CD4-positive, CD25-positive, alpha-beta regulatory T cell (primary cell): ENCODE measurements around the gene TPO. TPM values are rescaled to one million over a fixed set of nuclear protein-coding genes. Genes with fewer than 3 reads are reported as not detected.
A peak's percentile ranks its signal among the peaks of the same experiment; 100 is the strongest.
"Not testable (repeated sequence)": the region's sequence is repeated elsewhere in the genome, so short reads cannot be mapped to it uniquely, and the experiment has no call there.

Experiments
- ATAC-seq, 2 donors: fragments of 150-1000 bp; cut with Tn5 transposase; one replicate each; pipeline ENCODE4 v1.10.0; 2021; ENCODE audit warnings: low read depth in 2 of 2, moderate number of reproducible peaks in 2 of 2, moderate library complexity in 1 of 2
- DNase-seq, 3 donors: peaks; one replicate each; pipeline versions ENCODE4 v3.0.0 to v3.0.0-alpha.2; 2012 to 2022; ENCODE audit warnings: mixed read lengths in 1 of 3
- H3K27ac ChIP-seq: one replicate; pipeline ENCODE4 v1.7.0; 2013; ENCODE audit warnings: mild to moderate bottlenecking, low read length; ENCODE audit not compliant: insufficient read depth, poor library complexity, severe bottlenecking
- H3K27me3 ChIP-seq: one replicate; pipeline ENCODE4 v1.7.0; 2013; ENCODE audit warnings: low read length; ENCODE audit not compliant: control insufficient read depth, insufficient read depth
- H3K36me3 ChIP-seq: one replicate; pipeline ENCODE4 v1.7.0; 2013; ENCODE audit warnings: mild to moderate bottlenecking, low read length, moderate library complexity; ENCODE audit not compliant: control insufficient read depth, insufficient read depth
- H3K4me1 ChIP-seq: 2 replicates; pipeline ENCODE4 v1.7.0; 2013; ENCODE audit warnings: mild to moderate bottlenecking, low read length; ENCODE audit not compliant: insufficient read depth, control insufficient read depth, poor library complexity, severe bottlenecking
- H3K4me3 ChIP-seq: one replicate; pipeline ENCODE4 v1.7.0; 2013; ENCODE audit warnings: low read depth, mild to moderate bottlenecking, low read length, moderate library complexity
- H3K9me3 ChIP-seq, 2 experiments: 1 replicate in 1 of 2; 2 replicates in 1 of 2; pipeline ENCODE4 v1.7.0; 2013; ENCODE audit warnings: low read length in 2 of 2, mild to moderate bottlenecking in 1 of 2, moderate library complexity in 1 of 2; ENCODE audit not compliant: control insufficient read depth in 2 of 2
- H3K27ac Mint-ChIP-seq, 3 donors: one replicate each; pipeline ENCODE4 v1.8.0; 2020 to 2022; ENCODE audit warnings: mild to moderate bottlenecking in 3 of 3, mixed read lengths in 3 of 3, moderate library complexity in 2 of 3
- H3K27me3 Mint-ChIP-seq: one replicate; pipeline ENCODE4 v1.8.0; 2022; ENCODE audit warnings: mild to moderate bottlenecking, mixed read lengths
- H3K36me3 Mint-ChIP-seq: one replicate; pipeline ENCODE4 v1.8.0; 2020; ENCODE audit warnings: mixed read lengths
- H3K4me1 Mint-ChIP-seq, 4 donors: one replicate each; pipeline ENCODE4 v1.8.0; 2020 to 2022; ENCODE audit warnings: mixed read lengths in 4 of 4, mild to moderate bottlenecking in 1 of 4
- H3K4me3 Mint-ChIP-seq, 4 donors: one replicate each; pipeline ENCODE4 v1.8.0; 2020 to 2022; ENCODE audit warnings: mild to moderate bottlenecking in 4 of 4, mixed read lengths in 4 of 4, moderate library complexity in 3 of 4
- H3K9me3 Mint-ChIP-seq, 7 donors: one replicate each; pipeline ENCODE4 v1.8.0; 2020 to 2022; ENCODE audit warnings: mixed read lengths in 7 of 7, mild to moderate bottlenecking in 3 of 7, moderate library complexity in 2 of 7
- polyA plus RNA-seq, 4 donors: library from polyadenylated mRNA; unstranded; fragments of 300-500 nt; fragmentation: Illumina TruSeq; gene quantifications; one replicate each; pipeline ENCODE4 v1.2.3, GENCODE V29; 2021
- total RNA-seq: library from RNA; stranded (reverse); gene quantifications from one replicate; pipeline ENCODE4 v1.2.3, GENCODE V29; 2022

Gene TPO
- total and polyA plus RNA-seq, 5 donors from 2014 or later, result 0.27 to 1.5 (median 0.57) TPM

- Histone ChIP-seq H3K27me3 (no peaks in the 10 kb centered on the region), H3K27ac (no peak overlapping the region), H3K9me3 (no peaks in the 10 kb centered on the region), H3K36me3 (no peaks in the 10 kb centered on the region), H3K4me3 (no peak overlapping the region), H3K4me1 (no peaks in the 10 kb centered on the region)
- H3K4me3 Mint-ChIP-seq, result no peak overlapping the region
- H3K4me1 Mint-ChIP-seq, result no peaks in the 10 kb centered on the region
- H3K9me3 Mint-ChIP-seq, result peaks cover 0 to 1% (median 0%) of the 10 kb centered on the region in 7 donors
- ATAC-seq, result no peak
- H3K36me3 Mint-ChIP-seq, result no peaks in the 10 kb centered on the region
- no peak for DNase-seq
- H3K27me3 Mint-ChIP-seq, result no peaks in the 10 kb centered on the region
- H3K27ac Mint-ChIP-seq, result peak overlapping the region in 1 of 3 donors; percentile 52
These were observed 37.5 kb upstream of the TPO start for GRCh38 chr2:1375794-1376193.

DNA sequence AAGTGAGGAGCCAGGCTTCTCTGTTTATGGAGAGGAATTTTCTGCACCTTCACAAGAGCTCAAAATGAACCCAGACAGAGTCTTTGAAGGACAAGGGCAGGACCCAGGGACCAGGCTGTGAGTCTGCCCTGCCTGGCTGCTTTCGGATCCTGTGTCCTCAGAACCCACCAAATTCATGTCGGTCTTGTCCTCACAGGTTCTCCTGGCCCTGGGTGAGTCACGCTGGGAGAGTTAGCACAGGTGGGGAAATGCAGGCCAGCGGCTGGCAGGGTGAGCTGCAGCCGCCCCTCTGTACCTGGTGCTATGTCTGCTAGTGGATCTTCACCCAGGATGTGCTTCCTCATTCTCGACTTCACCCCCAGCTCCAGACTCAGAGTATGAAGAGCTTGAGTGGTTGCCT is 35.8 kb upstream of the TPO start:
- no peak for DNase-seq
- Histone ChIP-seq H3K36me3 (no peaks in the 10 kb centered on the region), H3K9me3 (no peaks in the 10 kb centered on the region), H3K4me1 (no peaks in the 10 kb centered on the region), H3K27me3 (no peaks in the 10 kb centered on the region), H3K4me3 (no peak overlapping the region), H3K27ac (no peak overlapping the region)
- no peaks in the 10 kb centered on the region for H3K36me3 Mint-ChIP-seq
- no peak for ATAC-seq
- H3K4me1 Mint-ChIP-seq, result no peaks in the 10 kb centered on the region
- H3K27ac Mint-ChIP-seq, result peak overlapping the region in 1 of 3 donors; percentile 52
- H3K4me3 Mint-ChIP-seq, result no peak overlapping the region
- no peaks in the 10 kb centered on the region for H3K27me3 Mint-ChIP-seq
- H3K9me3 Mint-ChIP-seq, result peaks cover 0 to 6% (median 0%) of the 10 kb centered on the region in 7 donors

GRCh38 chr2:1378456-1379150 is 34.7 kb upstream of the TPO start:
- no peak overlapping the region for H3K4me3 Mint-ChIP-seq
- H3K36me3 ChIP-seq, result no peaks in the 10 kb centered on the region
- no peak for DNase-seq
- H3K4me3 ChIP-seq, result no peak overlapping the region
- H3K9me3 ChIP-seq, result no peaks in the 10 kb centered on the region
- no peaks in the 10 kb centered on the region for H3K36me3 Mint-ChIP-seq
- no peaks in the 10 kb centered on the region for H3K4me1 ChIP-seq
- no peak overlapping the region for H3K27ac Mint-ChIP-seq
- H3K27me3 ChIP-seq, result no peaks in the 10 kb centered on the region
- no peaks in the 10 kb centered on the region for H3K4me1 Mint-ChIP-seq
- H3K9me3 Mint-ChIP-seq, result peaks cover 0 to 6% (median 0%) of the 10 kb centered on the region in 7 donors
- ATAC-seq, result no peak
- H3K27me3 Mint-ChIP-seq, result no peaks in the 10 kb centered on the region
- H3K27ac ChIP-seq, result no peak overlapping the region

- Histone ChIP-seq H3K36me3 (no peaks in the 10 kb centered on the region), H3K4me3 (no peak overlapping the region), H3K27ac (no peak overlapping the region), H3K9me3 (no peaks in the 10 kb centered on the region), H3K4me1 (no peaks in the 10 kb centered on the region), H3K27me3 (no peaks in the 10 kb centered on the region)
- no peak overlapping the region for H3K27ac Mint-ChIP-seq
- no peak overlapping the region for H3K4me3 Mint-ChIP-seq
- H3K4me1 Mint-ChIP-seq, result no peaks in the 10 kb centered on the region
- no peaks in the 10 kb centered on the region for H3K36me3 Mint-ChIP-seq
- ATAC-seq (no peak), DNase-seq (no peak)
- H3K9me3 Mint-ChIP-seq, result peaks cover 0 to 6% (median 0%) of the 10 kb centered on the region in 7 donors
- H3K27me3 Mint-ChIP-seq, result no peaks in the 10 kb centered on the region
These were observed 31.6 kb upstream of the TPO start for GRCh38 chr2:1381644-1382043.

DNA sequence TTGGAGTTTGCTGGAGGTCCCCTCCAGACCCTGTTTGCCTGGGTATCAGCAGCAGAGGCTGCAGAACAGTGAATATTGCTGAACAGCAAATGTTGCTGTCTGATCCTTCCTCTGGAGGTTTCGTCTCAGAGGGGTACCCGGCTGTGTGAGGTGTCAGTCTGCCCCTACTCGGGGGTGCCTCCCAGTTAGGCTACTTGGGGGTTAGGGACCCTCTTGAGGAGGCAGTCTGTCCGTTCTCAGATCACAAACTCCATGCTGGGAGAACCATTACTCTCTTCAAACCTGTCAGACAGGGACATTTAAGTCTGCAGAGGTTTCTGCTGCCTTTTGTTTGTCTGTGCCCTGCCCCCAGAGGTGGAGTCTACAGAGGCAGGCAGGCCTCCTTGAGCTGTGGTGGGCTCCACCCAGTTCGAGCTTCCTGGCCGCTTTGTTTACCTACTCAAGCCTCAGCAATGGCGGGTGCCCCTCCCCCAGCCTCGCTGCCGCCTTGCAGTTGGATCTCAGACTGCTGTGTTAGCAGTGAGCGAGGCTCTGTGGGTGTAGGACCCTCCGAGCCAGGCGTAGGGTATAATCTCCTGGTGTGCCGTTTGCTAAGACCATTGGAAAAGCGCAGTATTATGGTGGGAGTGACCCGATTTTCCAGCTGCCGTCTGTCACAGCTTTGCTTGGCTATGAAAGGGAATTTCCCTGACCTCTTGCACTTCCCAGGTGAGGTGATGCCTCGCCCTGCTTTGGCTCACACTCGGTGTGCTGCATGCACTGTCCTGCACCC is 25.1 kb upstream of the TPO start:
- not testable (repeated sequence) for H3K27ac ChIP-seq, H3K4me3 Mint-ChIP-seq, H3K4me1 ChIP-seq, DNase-seq, H3K27me3 Mint-ChIP-seq, H3K36me3 ChIP-seq, ATAC-seq, H3K4me3 ChIP-seq, H3K36me3 Mint-ChIP-seq, H3K4me1 Mint-ChIP-seq, H3K27me3 ChIP-seq, H3K9me3 Mint-ChIP-seq, H3K27ac Mint-ChIP-seq, H3K9me3 ChIP-seq

GRCh38 chr2:1390118-1390517 is 23.1 kb upstream of the TPO start:
- not testable (repeated sequence) for H3K27ac Mint-ChIP-seq, H3K9me3 Mint-ChIP-seq, DNase-seq, H3K27me3 ChIP-seq, H3K4me1 Mint-ChIP-seq, H3K4me3 Mint-ChIP-seq, H3K27me3 Mint-ChIP-seq, H3K36me3 ChIP-seq, H3K4me3 ChIP-seq, H3K27ac ChIP-seq, H3K4me1 ChIP-seq, H3K36me3 Mint-ChIP-seq, H3K9me3 ChIP-seq, ATAC-seq

DNA sequence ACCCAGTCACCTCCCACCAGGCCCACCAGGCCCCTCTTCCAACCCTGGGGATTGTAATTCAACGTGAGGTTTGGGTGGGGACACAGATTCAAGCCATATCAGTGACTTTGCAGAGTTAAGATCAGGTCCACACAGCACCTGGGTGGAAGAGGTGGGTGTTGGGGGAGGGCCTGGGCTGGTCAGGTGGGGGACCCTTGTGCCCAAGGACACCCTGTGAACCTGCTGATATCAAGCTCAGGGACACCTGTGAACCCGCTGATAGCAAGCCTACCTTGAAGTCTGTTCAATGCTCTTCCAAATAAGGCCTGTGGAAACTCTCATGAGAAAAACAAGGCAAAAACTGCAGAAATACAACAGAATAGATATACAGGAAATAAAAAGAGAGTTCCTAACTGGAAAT is 19.9 kb upstream of the TPO start:
- peaks cover 4% of the 10 kb centered on the region for H3K27me3 Mint-ChIP-seq
- peaks cover 0 to 3% (median 0%) of the 10 kb centered on the region in 4 donors for H3K4me1 Mint-ChIP-seq
- DNase-seq, result no peak
- Histone ChIP-seq H3K9me3 (no peaks in the 10 kb centered on the region), H3K4me3 (no peak overlapping the region), H3K27me3 (no peaks in the 10 kb centered on the region), H3K4me1 (no peaks in the 10 kb centered on the region), H3K36me3 (no peaks in the 10 kb centered on the region), H3K27ac (no peak overlapping the region)
- no peak for ATAC-seq
- H3K9me3 Mint-ChIP-seq, result peaks cover 0 to 5% (median 2%) of the 10 kb centered on the region in 7 donors
- no peak overlapping the region for H3K27ac Mint-ChIP-seq
- no peak overlapping the region for H3K4me3 Mint-ChIP-seq
- no peaks in the 10 kb centered on the region for H3K36me3 Mint-ChIP-seq
